ENCODE measurements around the gene KIF25. TPM values are rescaled to one million over a fixed set of nuclear protein-coding genes. Genes with fewer than 3 reads are reported as not detected.
"Not testable (repeated sequence)": the region's sequence is repeated elsewhere in the genome, so short reads cannot be mapped to it uniquely, and the experiment has no call there.

Gene KIF25
- total RNA-seq, 5 donors from 2014 or later (not counting 1 experiment from before 2014, with no cell fraction given): not detected

DNA sequence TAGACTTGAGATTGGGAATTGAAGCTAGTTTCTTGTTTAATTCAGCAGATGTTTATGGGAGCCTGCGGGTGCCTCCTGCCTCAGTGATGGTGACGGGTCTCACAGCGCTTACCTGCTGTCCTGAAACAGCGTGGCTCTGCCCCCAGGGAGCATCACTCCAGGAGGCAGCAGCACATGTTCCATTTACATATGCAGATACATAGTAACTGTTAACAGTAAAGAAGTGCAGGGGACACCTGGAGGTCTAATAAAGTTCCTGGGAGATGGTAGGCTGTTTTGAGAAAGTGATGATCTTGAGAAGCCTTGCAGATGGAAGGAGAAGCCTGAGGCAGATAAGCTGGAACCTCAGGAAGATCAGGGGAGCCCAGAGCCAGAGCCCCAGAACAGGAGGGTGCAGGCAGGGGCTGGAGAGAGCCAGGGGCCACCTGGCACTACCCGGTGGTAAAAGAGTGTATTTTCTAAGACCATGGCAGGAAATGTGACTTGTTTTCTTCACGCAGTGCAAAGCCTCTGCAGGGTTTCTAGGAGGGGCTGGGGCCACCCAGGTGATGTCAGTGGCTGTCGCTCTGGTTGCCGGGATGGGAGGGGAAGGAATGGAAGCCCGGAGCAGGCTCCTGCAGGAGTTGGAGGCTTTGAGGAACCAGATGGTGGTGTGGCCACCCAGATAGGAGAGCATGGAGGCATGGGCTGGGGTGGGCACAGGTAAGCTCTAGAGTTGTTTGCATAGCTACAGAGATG is 24.2 kb upstream of the KIF25 start:
- 66% methylated on average over 5 of the region's 9 CpGs for WGBS (ENCODE audit: insufficient coverage)
- Histone ChIP-seq H3K27ac (ENCODE audit: low read length) (no peak overlapping the region), H3K27me3 (replicated peaks in 1 of 2; ENCODE audit: control insufficient read depth in 2 of 2, extremely low read depth in 1 of 2, insufficient read depth in 2 of 2, low read length in 1 of 2) (peaks cover 0 to 9% of the 10 kb centered on the region in 2 experiments), H3K36me3 (ENCODE audit: control insufficient read depth in 2 of 2, extremely low read depth in 1 of 2, insufficient read depth in 1 of 2, low read length in 1 of 2) (no peaks in the 10 kb centered on the region), H3K4me1 (ENCODE audit: control insufficient read depth in 1 of 2, extremely low read depth in 1 of 2, insufficient read depth in 2 of 2, low read length in 2 of 2) (no peaks in the 10 kb centered on the region), H3K4me3 (ENCODE audit: control insufficient read depth in 1 of 2, extremely low read depth in 1 of 2, low read length in 1 of 2) (no peak overlapping the region), H3K9me3 (no peaks in the 10 kb centered on the region)
- H3K27ac Mint-ChIP-seq: no peak overlapping the region
- H3K4me1 Mint-ChIP-seq: no peaks in the 10 kb centered on the region
- ChIA-PET POLR2A (no interaction called here), CTCF (no interaction called here)
- DNase-seq (no peak), ATAC-seq (replicated peaks in 1 of 4) (no peak)
- no peaks in the 10 kb centered on the region for H3K9me3 Mint-ChIP-seq
- peaks cover 0 to 7% of the 10 kb centered on the region in 2 donors for H3K27me3 Mint-ChIP-seq
- H3K36me3 Mint-ChIP-seq: no peaks in the 10 kb centered on the region
- H3K4me3 Mint-ChIP-seq: no peak overlapping the region

DNA sequence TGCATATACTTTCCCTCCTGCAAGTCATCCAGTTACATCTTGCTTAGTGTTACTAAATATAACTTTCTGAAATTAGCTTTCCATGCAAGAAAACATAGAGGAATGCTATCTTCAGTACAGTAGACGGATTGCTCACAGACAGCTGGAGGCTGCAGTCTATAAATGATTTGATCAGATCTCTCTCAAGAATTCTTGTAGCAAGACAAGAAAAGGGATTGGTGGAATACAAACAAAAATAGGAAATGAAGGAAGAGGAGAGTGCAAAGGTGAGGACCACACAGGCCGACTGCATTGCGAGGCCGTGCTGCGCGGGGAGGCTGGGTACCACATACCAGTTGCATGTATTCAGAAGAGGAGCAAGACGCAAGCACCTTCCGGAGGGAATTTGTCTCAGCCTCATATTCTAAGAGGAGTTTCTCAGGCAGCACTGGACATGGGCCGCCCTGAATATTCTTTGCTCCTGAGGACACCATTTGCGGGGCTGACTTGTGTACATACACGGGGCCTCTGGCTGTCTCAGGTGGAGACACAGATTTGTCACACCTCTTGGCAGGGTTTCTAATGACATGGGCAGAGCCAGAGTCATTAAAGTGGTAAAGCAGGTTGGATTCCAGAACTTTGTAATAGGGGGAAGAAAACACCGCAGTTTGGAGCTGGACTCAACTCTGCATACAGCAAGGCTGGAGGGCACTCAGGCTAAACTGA is 22.7 kb upstream of the KIF25 start:
- 96% methylated on average over 10 of the region's 12 CpGs for WGBS (ENCODE audit: insufficient coverage)
- Mint-ChIP-seq H3K4me1 (no peaks in the 10 kb centered on the region), H3K27me3 (peaks cover 0 to 7% of the 10 kb centered on the region in 2 donors), H3K4me3 (no peak overlapping the region), H3K27ac (no peak overlapping the region), H3K36me3 (no peaks in the 10 kb centered on the region), H3K9me3 (no peaks in the 10 kb centered on the region)
- Histone ChIP-seq H3K9me3 (no peaks in the 10 kb centered on the region), H3K4me3 (ENCODE audit: control insufficient read depth in 1 of 2, extremely low read depth in 1 of 2, low read length in 1 of 2) (no peak overlapping the region), H3K27me3 (replicated peaks in 1 of 2; ENCODE audit: control insufficient read depth in 2 of 2, extremely low read depth in 1 of 2, insufficient read depth in 2 of 2, low read length in 1 of 2) (peaks cover 0 to 9% of the 10 kb centered on the region in 2 experiments), H3K4me1 (ENCODE audit: control insufficient read depth in 1 of 2, extremely low read depth in 1 of 2, insufficient read depth in 2 of 2, low read length in 2 of 2) (no peaks in the 10 kb centered on the region), H3K36me3 (ENCODE audit: control insufficient read depth in 2 of 2, extremely low read depth in 1 of 2, insufficient read depth in 1 of 2, low read length in 1 of 2) (no peaks in the 10 kb centered on the region), H3K27ac (ENCODE audit: low read length) (no peak overlapping the region)
- CTCF ChIA-PET: no interaction called here
- ATAC-seq (replicated peaks in 1 of 4) (no peak), DNase-seq (no peak)
- POLR2A ChIA-PET: no interaction called here

DNA sequence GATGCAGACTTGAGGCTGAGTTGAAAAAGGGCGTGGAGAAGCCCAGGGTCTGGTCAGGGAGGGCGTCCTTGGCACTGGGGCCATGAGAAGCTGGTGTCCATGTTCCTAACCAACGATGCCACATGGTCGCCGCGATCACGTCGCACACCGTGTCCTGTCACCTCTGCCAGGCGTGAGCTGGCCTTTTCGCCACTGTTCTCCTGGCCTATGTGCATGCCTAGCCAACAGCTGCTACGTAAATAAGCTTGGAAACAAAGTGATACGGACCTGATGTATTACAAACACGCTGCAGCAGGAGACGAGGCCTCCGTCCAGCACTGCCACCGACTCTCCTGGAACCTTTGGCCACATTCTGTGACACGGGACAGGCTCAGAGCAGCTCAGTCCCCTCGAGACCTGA is 22.0 kb upstream of the KIF25 start:
- no peaks in the 10 kb centered on the region for H3K36me3 ChIP-seq (ENCODE audit: control insufficient read depth in 2 of 2, extremely low read depth in 1 of 2, insufficient read depth in 1 of 2, low read length in 1 of 2)
- CTCF ChIA-PET: no interaction called here

DNA sequence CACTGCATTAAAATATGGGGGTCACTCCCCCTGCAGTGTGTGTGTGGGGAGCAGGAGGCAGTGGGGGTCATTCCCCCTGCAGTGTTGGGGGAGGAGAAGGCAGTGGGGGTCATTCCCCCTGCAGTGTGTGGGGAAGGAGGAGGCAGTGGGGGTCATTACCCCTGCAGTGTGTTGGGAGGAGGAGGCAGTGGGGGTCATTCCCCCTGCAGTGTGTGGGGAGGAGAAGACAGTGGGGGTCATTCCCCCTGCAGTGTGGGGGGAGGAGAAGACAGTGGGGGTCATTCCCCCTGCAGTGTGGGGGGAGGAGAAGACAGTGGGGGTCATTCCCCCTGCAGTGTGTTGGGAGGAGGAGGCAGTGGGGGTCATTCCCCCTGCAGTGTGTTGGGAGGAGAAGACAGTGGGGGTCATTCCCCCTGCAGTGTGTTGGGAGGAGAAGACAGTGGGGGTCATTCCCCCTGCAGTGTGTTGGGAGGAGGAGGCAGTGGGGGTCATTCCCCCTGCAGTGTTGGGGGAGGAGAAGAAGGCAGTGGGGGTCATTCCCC is 21.3 kb upstream of the KIF25 start:
- not testable (repeated sequence) for H3K4me1 ChIP-seq (ENCODE audit: control insufficient read depth in 1 of 2, extremely low read depth in 1 of 2, insufficient read depth in 2 of 2, low read length in 2 of 2); H3K4me1 Mint-ChIP-seq

More for the DNA sequence above, 22.0 kb upstream of the KIF25 start:
- Mint-ChIP-seq H3K36me3 (no peaks in the 10 kb centered on the region), H3K27ac (no peak overlapping the region), H3K27me3 (peaks cover 0 to 7% of the 10 kb centered on the region in 2 donors), H3K4me1 (no peaks in the 10 kb centered on the region), H3K4me3 (no peak overlapping the region), H3K9me3 (no peaks in the 10 kb centered on the region)
- WGBS (ENCODE audit: insufficient coverage): 85% methylated on average over 17 of the region's 19 CpGs
- no peak overlapping the region for H3K27ac ChIP-seq (ENCODE audit: low read length)
- peaks cover 0 to 9% of the 10 kb centered on the region in 2 experiments for H3K27me3 ChIP-seq (replicated peaks in 1 of 2; ENCODE audit: control insufficient read depth in 2 of 2, extremely low read depth in 1 of 2, insufficient read depth in 2 of 2, low read length in 1 of 2)
- H3K4me1 ChIP-seq (ENCODE audit: control insufficient read depth in 1 of 2, extremely low read depth in 1 of 2, insufficient read depth in 2 of 2, low read length in 2 of 2): no peaks in the 10 kb centered on the region
- no peak overlapping the region for H3K4me3 ChIP-seq (ENCODE audit: control insufficient read depth in 1 of 2, extremely low read depth in 1 of 2, low read length in 1 of 2)
- no peaks in the 10 kb centered on the region for H3K9me3 ChIP-seq
- POLR2A ChIA-PET: no interaction called here
- ATAC-seq (replicated peaks in 1 of 4): no peak
- no peak for DNase-seq

DNA sequence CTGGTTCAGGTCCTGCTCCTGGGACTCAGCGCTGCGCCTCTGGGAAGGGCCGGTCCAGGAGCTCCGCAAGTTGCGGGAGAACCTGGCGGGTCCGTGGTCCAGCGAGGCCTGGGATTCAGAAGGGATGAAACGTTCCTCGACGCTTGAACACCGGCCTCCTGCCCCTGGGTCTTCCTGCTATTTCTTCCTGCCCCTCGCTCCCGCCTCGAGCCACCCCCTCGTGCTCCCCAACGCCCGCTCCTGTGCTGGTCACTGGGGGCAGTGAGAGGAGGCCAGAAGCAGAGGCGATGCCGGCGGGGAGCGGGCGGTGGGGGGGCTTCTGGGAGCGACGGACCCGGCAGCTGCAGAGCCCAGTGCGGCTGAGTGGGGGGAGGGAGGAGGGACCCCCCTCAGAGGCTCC is 20.8 kb upstream of the KIF25 start:
- no peaks in the 10 kb centered on the region for H3K9me3 ChIP-seq
- Mint-ChIP-seq H3K27me3 (peaks cover 0 to 7% of the 10 kb centered on the region in 2 donors), H3K9me3 (no peaks in the 10 kb centered on the region), H3K27ac (no peak overlapping the region), H3K36me3 (no peaks in the 10 kb centered on the region), H3K4me3 (no peak overlapping the region), H3K4me1 (no peaks in the 10 kb centered on the region)
- ATAC-seq (replicated peaks in 1 of 4): no peak
- 97% methylated on average over 25 of the region's 27 CpGs for WGBS (ENCODE audit: insufficient coverage)
- H3K27me3 ChIP-seq (replicated peaks in 1 of 2; ENCODE audit: control insufficient read depth in 2 of 2, extremely low read depth in 1 of 2, insufficient read depth in 2 of 2, low read length in 1 of 2): peaks cover 0 to 9% of the 10 kb centered on the region in 2 experiments
- no peaks in the 10 kb centered on the region for H3K4me1 ChIP-seq (ENCODE audit: control insufficient read depth in 1 of 2, extremely low read depth in 1 of 2, insufficient read depth in 2 of 2, low read length in 2 of 2)
- no peak overlapping the region for H3K4me3 ChIP-seq (ENCODE audit: control insufficient read depth in 1 of 2, extremely low read depth in 1 of 2, low read length in 1 of 2)
- no peak for DNase-seq
- no peaks in the 10 kb centered on the region for H3K36me3 ChIP-seq (ENCODE audit: control insufficient read depth in 2 of 2, extremely low read depth in 1 of 2, insufficient read depth in 1 of 2, low read length in 1 of 2)
- H3K27ac ChIP-seq (ENCODE audit: low read length): no peak overlapping the region
- CTCF ChIA-PET: no interaction called here
- POLR2A ChIA-PET: no interaction called here

More for the DNA sequence above, 21.3 kb upstream of the KIF25 start:
- ATAC-seq (replicated peaks in 1 of 4); DNase-seq; POLR2A ChIA-PET; H3K9me3 ChIP-seq; H3K27ac ChIP-seq (ENCODE audit: low read length); H3K4me3 ChIP-seq (ENCODE audit: control insufficient read depth in 1 of 2, extremely low read depth in 1 of 2, low read length in 1 of 2); H3K27me3 Mint-ChIP-seq; H3K4me3 Mint-ChIP-seq; H3K36me3 Mint-ChIP-seq; H3K9me3 Mint-ChIP-seq; H3K27ac Mint-ChIP-seq; H3K27me3 ChIP-seq (replicated peaks in 1 of 2; ENCODE audit: control insufficient read depth in 2 of 2, extremely low read depth in 1 of 2, insufficient read depth in 2 of 2, low read length in 1 of 2); H3K36me3 ChIP-seq (ENCODE audit: control insufficient read depth in 2 of 2, extremely low read depth in 1 of 2, insufficient read depth in 1 of 2, low read length in 1 of 2); CTCF ChIA-PET: not testable (repeated sequence)

DNA sequence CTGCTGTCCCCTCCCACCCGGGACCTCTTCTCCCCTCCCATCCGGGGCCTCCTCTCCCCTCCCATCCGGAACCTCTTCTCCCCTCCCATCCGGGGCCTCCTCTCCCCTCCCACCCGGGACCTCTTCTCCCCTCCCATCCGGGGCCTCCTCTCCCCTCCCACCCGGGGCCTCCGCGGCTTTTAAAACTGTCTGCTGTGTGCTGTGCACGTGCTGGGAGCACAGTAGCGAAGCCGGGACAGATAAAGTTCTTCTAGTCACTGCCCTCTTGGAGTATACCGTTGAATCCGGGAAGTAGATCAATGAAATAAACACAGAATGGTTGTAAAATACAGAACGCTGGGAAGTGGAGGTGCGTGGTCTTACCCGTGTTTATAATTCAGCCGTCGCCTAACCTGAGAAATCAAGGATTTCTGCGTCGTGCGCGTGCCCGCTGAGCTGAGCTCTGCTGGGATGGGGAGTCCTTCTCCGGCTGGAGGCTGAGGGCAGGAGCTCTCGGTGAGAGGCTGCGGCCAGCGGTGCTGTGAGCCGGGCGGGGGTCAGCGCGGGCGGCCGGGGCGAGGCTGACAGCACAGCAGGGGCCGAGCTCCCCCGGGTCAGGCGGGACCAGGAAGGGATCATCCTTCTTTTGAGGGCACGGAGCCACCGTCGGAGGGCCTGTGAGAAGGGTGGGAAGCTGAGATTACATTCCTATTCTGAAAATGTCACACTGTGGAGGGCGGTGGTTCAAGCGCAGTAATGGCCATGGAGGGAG is 19.6 kb upstream of the KIF25 start:
- no peak overlapping the region for H3K27ac ChIP-seq (ENCODE audit: low read length)
- Mint-ChIP-seq H3K4me1 (no peaks in the 10 kb centered on the region), H3K4me3 (no peak overlapping the region), H3K9me3 (no peaks in the 10 kb centered on the region), H3K27ac (no peak overlapping the region), H3K36me3 (no peaks in the 10 kb centered on the region), H3K27me3 (peaks cover 0 to 7% of the 10 kb centered on the region in 2 donors)
- no peaks in the 10 kb centered on the region for H3K36me3 ChIP-seq (ENCODE audit: control insufficient read depth in 2 of 2, extremely low read depth in 1 of 2, insufficient read depth in 1 of 2, low read length in 1 of 2)
- no peak overlapping the region for H3K4me3 ChIP-seq (ENCODE audit: control insufficient read depth in 1 of 2, extremely low read depth in 1 of 2, low read length in 1 of 2)
- WGBS (ENCODE audit: insufficient coverage): 94% methylated on average over 33 of the region's 43 CpGs
- ChIA-PET POLR2A (no interaction called here), CTCF (no interaction called here)
- DNase-seq (no peak), ATAC-seq (replicated peaks in 1 of 4) (no peak)
- no peaks in the 10 kb centered on the region for H3K9me3 ChIP-seq
- peaks cover 0 to 9% of the 10 kb centered on the region in 2 experiments for H3K27me3 ChIP-seq (replicated peaks in 1 of 2; ENCODE audit: control insufficient read depth in 2 of 2, extremely low read depth in 1 of 2, insufficient read depth in 2 of 2, low read length in 1 of 2)
- H3K4me1 ChIP-seq (ENCODE audit: control insufficient read depth in 1 of 2, extremely low read depth in 1 of 2, insufficient read depth in 2 of 2, low read length in 2 of 2): no peaks in the 10 kb centered on the region

Measured in T-cell (primary cell).